HepG2 (cell line): ENCODE measurements around the gene NACC2. TPM values are rescaled to one million over a fixed set of nuclear protein-coding genes. Genes with fewer than 3 reads are reported as not detected.
A peak's percentile ranks its signal among the peaks of the same experiment; 100 is the strongest.

ENCODE experiments used
- MAFG ChIP-seq: sonication (generic); formaldehyde crosslinking; IDR thresholded peaks from 2 replicates; pipeline ENCODE4 v1.5.1; 2020; ENCODE audit warnings: mild to moderate bottlenecking, missing genetic modification reagents
- NFKB2 ChIP-seq: sonication (generic); formaldehyde crosslinking; IDR thresholded peaks from 2 replicates; pipeline ENCODE4 v1.4.0; 2020; ENCODE audit warnings: missing genetic modification reagents, borderline replicate concordance
- PHF5A ChIP-seq: IDR thresholded peaks from one replicate; pipeline ENCODE4 v1.6.1; 2018; ENCODE audit warnings: low read depth, missing genetic modification reagents; ENCODE audit not compliant: unreplicated experiment
- SYNCRIP ChIP-seq: fragments of 200-400 bp; formaldehyde crosslinking; IDR thresholded peaks from 2 replicates; pipeline ENCODE4 v1.6.1; 2018; ENCODE audit warnings: mild to moderate bottlenecking, low read depth, low read length; ENCODE audit not compliant: insufficient read depth
- ZNF274 ChIP-seq: sonication (generic); formaldehyde crosslinking; IDR thresholded peaks from 2 replicates; pipeline ENCODE4 v1.5.1; 2020; ENCODE audit warnings: mild to moderate bottlenecking, missing genetic modification reagents
- ZNF678 ChIP-seq: sonication (generic); formaldehyde crosslinking; IDR thresholded peaks from 2 replicates; pipeline ENCODE4 v1.4.0; 2020; ENCODE audit warnings: mild to moderate bottlenecking, missing genetic modification reagents
- ZNF790 ChIP-seq: sonication (generic); formaldehyde crosslinking; IDR thresholded peaks from 2 replicates; pipeline ENCODE4 v1.8.0; 2022; ENCODE audit warnings: missing genetic modification reagents, mild to moderate bottlenecking, borderline replicate concordance
- polyA plus RNA-seq, 8 experiments: library from polyadenylated mRNA; depleted of rRNA in 3 of 8; stranded (reverse) in 7 of 8; unstranded in 1 of 8; fragments of >200 nt; fragmentation: Illumina TruSeq in 4 of 8; extraction: Trizol in 4 of 8; gene quantifications; 2 replicates each; pipeline versions ENCODE4 v1.2.1 to v1.2.3, GENCODE V29; 2011 to 2016; ENCODE audit warnings: low read depth in 4 of 8, missing spikeins in 1 of 8, mixed read lengths in 1 of 8; ENCODE audit not compliant: insufficient read depth in 1 of 8
- total RNA-seq, 5 experiments: library from RNA; depleted of rRNA; stranded (reverse); fragments of >200 nt; fragmentation: Illumina TruSeq; extraction: Trizol; gene quantifications; 2 replicates each; pipeline ENCODE4 v1.2.3, GENCODE V29; 2016; ENCODE audit warnings: low read depth in 1 of 5
- TF ChIP-seq, protein P1 (sequence below): sonication (generic); formaldehyde crosslinking; IDR thresholded peaks from 2 replicates; pipeline ENCODE4 v1.5.0; 2020; ENCODE audit warnings: missing genetic modification reagents
- TF ChIP-seq, protein P2 (sequence below): IDR thresholded peaks from 2 replicates; pipeline ENCODE4 v1.6.1; 2012; ENCODE audit warnings: low read depth, low read length, improper control_type of control experiment
- TF ChIP-seq, protein P3 (sequence below): sonication (generic); formaldehyde crosslinking; IDR thresholded peaks from 2 replicates; pipeline ENCODE4 v1.8.0; 2022; ENCODE audit warnings: missing genetic modification reagents, mild to moderate bottlenecking, inconsistent platforms, borderline replicate concordance
- TF ChIP-seq, protein P4 (sequence below): sonication (generic); formaldehyde crosslinking; IDR thresholded peaks from 2 replicates; pipeline ENCODE4 v1.4.0; 2020; ENCODE audit warnings: mild to moderate bottlenecking, missing genetic modification reagents
- TF ChIP-seq, protein P5 (sequence below): sonication (generic); formaldehyde crosslinking; IDR thresholded peaks from 2 replicates; pipeline ENCODE4 v1.4.0; 2020; ENCODE audit warnings: mild to moderate bottlenecking, missing genetic modification reagents

NACC2 gene
- total and polyA plus RNA-seq, 2 of the 13 experiments (the other 11 are each of a cell fraction or from before 2014, with no cell fraction given): 5.9 to 12.3 TPM

DNA sequence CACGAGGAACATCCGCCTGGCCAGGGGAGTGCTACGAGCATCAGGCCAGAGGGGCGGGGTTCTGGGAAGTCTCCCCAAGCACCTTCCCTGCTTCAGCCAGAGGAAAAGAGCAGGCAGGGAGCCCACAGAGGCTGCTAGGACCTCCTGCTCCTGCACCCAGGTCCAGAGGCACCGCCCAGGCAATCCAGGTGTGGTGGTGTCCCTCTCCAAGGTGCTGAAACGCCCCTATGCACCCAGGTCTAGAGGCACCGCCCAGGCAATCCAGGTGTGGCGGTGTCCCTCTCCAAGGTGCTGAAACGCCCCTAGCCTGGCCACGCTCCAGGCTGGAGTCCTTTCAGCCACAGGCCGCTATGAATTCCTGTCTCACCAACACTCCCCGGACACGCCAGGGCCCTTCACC, 123.2 kb downstream of the NACC2 start (continued):
- TF ChIP-seq NFKB2: peak; percentile 100
- TF ChIP-seq, protein P1, sequence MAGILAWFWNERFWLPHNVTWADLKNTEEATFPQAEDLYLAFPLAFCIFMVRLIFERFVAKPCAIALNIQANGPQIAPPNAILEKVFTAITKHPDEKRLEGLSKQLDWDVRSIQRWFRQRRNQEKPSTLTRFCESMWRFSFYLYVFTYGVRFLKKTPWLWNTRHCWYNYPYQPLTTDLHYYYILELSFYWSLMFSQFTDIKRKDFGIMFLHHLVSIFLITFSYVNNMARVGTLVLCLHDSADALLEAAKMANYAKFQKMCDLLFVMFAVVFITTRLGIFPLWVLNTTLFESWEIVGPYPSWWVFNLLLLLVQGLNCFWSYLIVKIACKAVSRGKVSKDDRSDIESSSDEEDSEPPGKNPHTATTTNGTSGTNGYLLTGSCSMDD (CRISPR knock-in tag): peak; percentile 99
- TF ChIP-seq, protein P2, sequence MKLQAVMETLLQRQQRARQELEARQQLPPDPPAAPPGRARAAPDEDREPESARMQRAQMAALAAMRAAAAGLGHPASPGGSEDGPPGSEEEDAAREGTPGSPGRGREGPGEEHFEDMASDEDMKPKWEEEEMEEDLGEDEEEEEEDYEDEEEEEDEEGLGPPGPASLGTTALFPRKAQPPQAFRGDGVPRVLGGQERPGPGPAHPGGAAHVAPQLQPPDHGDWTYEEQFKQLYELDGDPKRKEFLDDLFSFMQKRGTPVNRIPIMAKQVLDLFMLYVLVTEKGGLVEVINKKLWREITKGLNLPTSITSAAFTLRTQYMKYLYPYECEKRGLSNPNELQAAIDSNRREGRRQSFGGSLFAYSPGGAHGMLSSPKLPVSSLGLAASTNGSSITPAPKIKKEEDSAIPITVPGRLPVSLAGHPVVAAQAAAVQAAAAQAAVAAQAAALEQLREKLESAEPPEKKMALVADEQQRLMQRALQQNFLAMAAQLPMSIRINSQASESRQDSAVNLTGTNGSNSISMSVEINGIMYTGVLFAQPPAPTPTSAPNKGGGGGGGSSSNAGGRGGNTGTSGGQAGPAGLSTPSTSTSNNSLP: no peak
- TF ChIP-seq ZNF678 (CRISPR knock-in tag): peak; percentile 99
- TF ChIP-seq PHF5A (CRISPR knock-in tag): peak; percentile 90
- TF ChIP-seq MAFG: no peak
- peak; percentile 100 for TF ChIP-seq ZNF790
- TF ChIP-seq, protein P3, sequence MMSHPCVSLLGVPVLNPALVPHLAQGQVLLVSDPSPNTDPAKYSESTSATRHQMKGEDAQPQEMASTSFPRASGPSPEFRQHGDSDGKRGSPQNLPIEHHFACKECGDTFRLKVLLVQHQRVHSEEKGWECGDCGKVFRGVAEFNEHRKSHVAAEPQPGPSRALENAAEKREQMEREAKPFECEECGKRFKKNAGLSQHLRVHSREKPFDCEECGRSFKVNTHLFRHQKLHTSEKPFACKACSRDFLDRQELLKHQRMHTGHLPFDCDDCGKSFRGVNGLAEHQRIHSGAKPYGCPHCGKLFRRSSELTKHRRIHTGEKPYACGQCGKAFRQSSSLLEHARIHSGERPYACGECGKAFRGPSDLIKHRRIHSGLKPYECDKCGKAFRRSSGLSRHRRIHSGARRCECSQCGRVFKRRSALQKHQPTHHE (CRISPR knock-in tag): peak; percentile 99
- TF ChIP-seq SYNCRIP: no peak
- TF ChIP-seq, protein P4, sequence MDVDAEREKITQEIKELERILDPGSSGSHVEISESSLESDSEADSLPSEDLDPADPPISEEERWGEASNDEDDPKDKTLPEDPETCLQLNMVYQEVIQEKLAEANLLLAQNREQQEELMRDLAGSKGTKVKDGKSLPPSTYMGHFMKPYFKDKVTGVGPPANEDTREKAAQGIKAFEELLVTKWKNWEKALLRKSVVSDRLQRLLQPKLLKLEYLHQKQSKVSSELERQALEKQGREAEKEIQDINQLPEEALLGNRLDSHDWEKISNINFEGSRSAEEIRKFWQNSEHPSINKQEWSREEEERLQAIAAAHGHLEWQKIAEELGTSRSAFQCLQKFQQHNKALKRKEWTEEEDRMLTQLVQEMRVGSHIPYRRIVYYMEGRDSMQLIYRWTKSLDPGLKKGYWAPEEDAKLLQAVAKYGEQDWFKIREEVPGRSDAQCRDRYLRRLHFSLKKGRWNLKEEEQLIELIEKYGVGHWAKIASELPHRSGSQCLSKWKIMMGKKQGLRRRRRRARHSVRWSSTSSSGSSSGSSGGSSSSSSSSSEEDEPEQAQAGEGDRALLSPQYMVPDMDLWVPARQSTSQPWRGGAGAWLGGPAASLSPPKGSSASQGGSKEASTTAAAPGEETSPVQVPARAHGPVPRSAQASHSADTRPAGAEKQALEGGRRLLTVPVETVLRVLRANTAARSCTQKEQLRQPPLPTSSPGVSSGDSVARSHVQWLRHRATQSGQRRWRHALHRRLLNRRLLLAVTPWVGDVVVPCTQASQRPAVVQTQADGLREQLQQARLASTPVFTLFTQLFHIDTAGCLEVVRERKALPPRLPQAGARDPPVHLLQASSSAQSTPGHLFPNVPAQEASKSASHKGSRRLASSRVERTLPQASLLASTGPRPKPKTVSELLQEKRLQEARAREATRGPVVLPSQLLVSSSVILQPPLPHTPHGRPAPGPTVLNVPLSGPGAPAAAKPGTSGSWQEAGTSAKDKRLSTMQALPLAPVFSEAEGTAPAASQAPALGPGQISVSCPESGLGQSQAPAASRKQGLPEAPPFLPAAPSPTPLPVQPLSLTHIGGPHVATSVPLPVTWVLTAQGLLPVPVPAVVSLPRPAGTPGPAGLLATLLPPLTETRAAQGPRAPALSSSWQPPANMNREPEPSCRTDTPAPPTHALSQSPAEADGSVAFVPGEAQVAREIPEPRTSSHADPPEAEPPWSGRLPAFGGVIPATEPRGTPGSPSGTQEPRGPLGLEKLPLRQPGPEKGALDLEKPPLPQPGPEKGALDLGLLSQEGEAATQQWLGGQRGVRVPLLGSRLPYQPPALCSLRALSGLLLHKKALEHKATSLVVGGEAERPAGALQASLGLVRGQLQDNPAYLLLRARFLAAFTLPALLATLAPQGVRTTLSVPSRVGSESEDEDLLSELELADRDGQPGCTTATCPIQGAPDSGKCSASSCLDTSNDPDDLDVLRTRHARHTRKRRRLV: peak; percentile 95
- peak; percentile 99 for TF ChIP-seq ZNF274 (CRISPR knock-in tag)
- TF ChIP-seq, protein P5, sequence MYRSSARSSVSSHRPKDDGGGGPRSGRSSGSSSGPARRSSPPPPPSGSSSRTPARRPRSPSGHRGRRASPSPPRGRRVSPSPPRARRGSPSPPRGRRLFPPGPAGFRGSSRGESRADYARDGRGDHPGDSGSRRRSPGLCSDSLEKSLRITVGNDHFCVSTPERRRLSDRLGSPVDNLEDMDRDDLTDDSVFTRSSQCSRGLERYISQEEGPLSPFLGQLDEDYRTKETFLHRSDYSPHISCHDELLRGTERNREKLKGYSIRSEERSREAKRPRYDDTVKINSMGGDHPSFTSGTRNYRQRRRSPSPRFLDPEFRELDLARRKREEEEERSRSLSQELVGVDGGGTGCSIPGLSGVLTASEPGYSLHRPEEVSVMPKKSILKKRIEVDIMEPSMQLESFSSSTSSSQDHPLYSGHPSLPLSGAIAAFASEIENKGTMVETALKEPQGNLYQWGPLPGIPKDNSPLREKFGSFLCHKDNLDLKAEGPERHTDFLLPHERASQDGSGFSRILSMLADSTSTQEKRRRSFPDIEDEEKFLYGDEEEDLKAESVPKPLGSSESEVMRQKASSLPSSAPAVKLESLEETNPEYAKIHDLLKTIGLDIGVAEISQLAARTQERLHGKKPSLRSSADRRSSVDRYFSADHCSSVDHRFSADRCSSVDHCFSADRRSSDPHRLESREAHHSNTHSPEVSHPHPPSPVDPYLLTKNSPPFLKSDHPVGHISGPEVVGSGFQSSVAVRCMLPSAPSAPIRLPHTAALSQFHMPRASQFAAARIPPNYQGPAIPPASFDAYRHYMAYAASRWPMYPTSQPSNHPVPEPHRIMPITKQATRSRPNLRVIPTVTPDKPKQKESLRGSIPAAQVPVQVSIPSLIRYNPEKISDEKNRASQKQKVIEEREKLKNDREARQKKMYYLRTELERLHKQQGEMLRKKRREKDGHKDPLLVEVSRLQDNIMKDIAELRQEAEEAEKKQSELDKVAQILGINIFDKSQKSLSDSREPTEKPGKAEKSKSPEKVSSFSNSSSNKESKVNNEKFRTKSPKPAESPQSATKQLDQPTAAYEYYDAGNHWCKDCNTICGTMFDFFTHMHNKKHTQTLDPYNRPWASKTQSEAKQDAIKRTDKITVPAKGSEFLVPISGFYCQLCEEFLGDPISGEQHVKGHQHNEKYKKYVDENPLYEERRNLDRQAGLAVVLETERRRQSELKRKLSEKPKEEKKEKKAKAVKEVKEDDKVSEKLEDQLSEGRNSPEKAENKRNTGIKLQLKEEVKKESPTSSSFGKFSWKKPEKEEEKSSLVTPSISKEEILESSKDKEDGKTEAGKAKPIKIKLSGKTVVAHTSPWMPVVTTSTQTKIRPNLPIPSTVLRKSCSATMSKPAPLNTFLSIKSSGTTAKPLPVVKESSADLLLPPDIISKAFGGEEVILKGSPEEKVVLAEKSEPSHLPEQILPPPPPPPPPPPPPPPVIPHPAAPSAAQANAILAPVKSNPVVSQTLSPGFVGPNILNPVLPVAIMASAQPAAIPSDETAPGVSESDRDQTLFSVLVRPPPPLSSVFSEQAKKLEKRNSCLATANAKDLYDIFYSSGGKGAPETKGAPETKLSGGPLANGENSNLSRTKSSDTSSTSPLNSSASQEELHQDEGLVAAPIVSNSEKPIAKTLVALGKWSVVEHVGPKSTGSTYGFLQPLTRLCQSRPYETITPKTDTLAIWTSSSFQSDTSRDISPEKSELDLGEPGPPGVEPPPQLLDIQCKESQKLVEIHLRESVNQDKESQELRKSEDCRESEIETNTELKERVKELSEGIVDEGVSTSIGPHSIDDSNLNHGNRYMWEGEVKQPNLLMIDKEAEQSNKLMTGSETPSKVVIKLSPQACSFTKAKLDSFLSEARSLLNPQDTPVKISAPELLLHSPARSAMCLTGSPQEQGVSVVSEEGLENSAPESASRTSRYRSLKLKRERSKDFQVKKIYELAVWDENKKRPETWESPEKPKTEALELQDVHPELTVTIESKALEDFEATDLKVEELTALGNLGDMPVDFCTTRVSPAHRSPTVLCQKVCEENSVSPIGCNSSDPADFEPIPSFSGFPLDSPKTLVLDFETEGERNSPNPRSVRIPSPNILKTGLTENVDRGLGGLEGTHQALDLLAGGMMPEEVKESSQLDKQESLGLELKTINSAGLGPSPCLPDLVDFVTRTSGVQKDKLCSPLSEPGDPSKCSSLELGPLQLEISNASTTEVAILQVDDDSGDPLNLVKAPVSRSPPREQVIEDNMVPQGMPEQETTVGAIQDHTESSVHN (CRISPR knock-in tag): peak; percentile 98; the same call in 1 of the 2 replicates
